C1 segment of cervical spinal cord (tissue), 14 donors: ENCODE data around the gene RFX4.

Source experiments
- DNase-seq, 14 donors: peaks; one replicate each; lab custom pipeline; 2025; lab: John Stamatoyannopoulos, UW

Gene RFX4

GRCh38 chr12:106582641-106583230 lies at the start of gene RFX4:
Gene RFX4 (plus strand): TSS chr12:106583004. CDS start chr12:106583321, 317 bp downstream.
- DNase-seq = peak in 9 of 14 donors; percentile 16 to 74 (median 32)

GRCh38 chr12:106541201-106541600 lies 41.6 kb upstream of the RFX4 start:
- no peak for DNase-seq

GRCh38 chr12:106551410-106551809 lies 31.4 kb upstream of the RFX4 start:
- no peak for DNase-seq

- no peak for DNase-seq
These were observed 30.6 kb upstream of the RFX4 start for GRCh38 chr12:106552228-106552627.

- DNase-seq = no peak
These were observed 18.0 kb upstream of the RFX4 start for GRCh38 chr12:106564678-106565329.

GRCh38 chr12:106566771-106567170 lies 16.0 kb upstream of the RFX4 start:
- DNase-seq = no peak

- DNase-seq = no peak
These were observed 9.6 kb upstream of the RFX4 start for GRCh38 chr12:106573239-106573638.

- DNase-seq = no peak
These were observed 6.0 kb upstream of the RFX4 start for GRCh38 chr12:106576848-106577247.

GRCh38 chr12:106580671-106581508 lies 1.9 kb upstream of the RFX4 start:
- peak in 2 of 14 donors; percentile 36 to 69 for DNase-seq

- DNase-seq = peak in 6 of 14 donors; percentile 21 to 70 (median 49)
These were observed 1.1 kb upstream of the RFX4 start for GRCh38 chr12:106581543-106582248.

GRCh38 chr12:106582249-106582591 lies 584 bp upstream of the RFX4 start:
- peak in 1 of 14 donors; percentile 50 for DNase-seq

GRCh38 chr12:106583242-106584103 lies 669 bp downstream of the RFX4 start:
- DNase-seq = peak in 4 of 14 donors; percentile 9 to 56 (median 18)

- peak in 4 of 14 donors; percentile 17 to 33 (median 22) for DNase-seq
These were observed 1.6 kb downstream of the RFX4 start for GRCh38 chr12:106584104-106585064.

GRCh38 chr12:106585105-106585520 lies 2.3 kb downstream of the RFX4 start:
- DNase-seq = no peak

GRCh38 chr12:106585521-106586277 lies 2.9 kb downstream of the RFX4 start:
- peak in 3 of 14 donors; percentile 29 to 37 (median 36) for DNase-seq

GRCh38 chr12:106586278-106586802 lies 3.5 kb downstream of the RFX4 start:
- peak in 1 of 14 donors; percentile 38 for DNase-seq

- DNase-seq = peak in 7 of 14 donors; percentile 24 to 75 (median 47)
These were observed 4.2 kb downstream of the RFX4 start for GRCh38 chr12:106586803-106587684.

- DNase-seq = no peak
These were observed 6.0 kb downstream of the RFX4 start for GRCh38 chr12:106588771-106589170.
